Dendritic cell treated with granulocyte-macrophage colony-stimulating factor and Interleukin-4, amounts not matched to agents 40 ng/mL and 50 ng/mL, for 4 days (primary cell): ENCODE measurements around the gene TRUB2.
A peak's percentile ranks its signal among the peaks of the same experiment; 100 is the strongest.

ENCODE experiments used
- H3K27ac Mint-ChIP-seq: one replicate; pipeline ENCODE4 v1.8.0; 2022; ENCODE audit warnings: mild to moderate bottlenecking, mixed read lengths
- H3K27me3 Mint-ChIP-seq: one replicate; pipeline ENCODE4 v1.8.0; 2022; ENCODE audit warnings: mild to moderate bottlenecking, mixed read lengths
- H3K36me3 Mint-ChIP-seq: one replicate; pipeline ENCODE4 v1.8.0; 2022; ENCODE audit warnings: low read depth, mixed read lengths
- H3K4me1 Mint-ChIP-seq: one replicate; pipeline ENCODE4 v1.8.0; 2022; ENCODE audit warnings: low read depth, mixed read lengths
- H3K4me3 Mint-ChIP-seq: one replicate; pipeline ENCODE4 v1.8.0; 2022; ENCODE audit warnings: mild to moderate bottlenecking, moderate library complexity, mixed read lengths
- H3K9me3 Mint-ChIP-seq: one replicate; pipeline ENCODE4 v1.8.0; 2022; ENCODE audit warnings: mixed read lengths
- intact Hi-C: fragments of 100-400 bp; cut with micrococcal nuclease; formaldehyde crosslinking; loops from one replicate; pipeline ENCODE4 v1.15.0; 2022

TRUB2 gene

GRCh38 chr9:128333451-128333869, 11.2 kb upstream of the TRUB2 start:
- Mint-ChIP-seq H3K27me3 (no peaks in the 10 kb centered on the region), H3K36me3 (peaks cover 61% of the 10 kb centered on the region), H3K4me3 (no peak overlapping the region), H3K4me1 (no peaks in the 10 kb centered on the region), H3K27ac (no peak overlapping the region), H3K9me3 (no peaks in the 10 kb centered on the region)
- intact Hi-C loops, result no loop called here

GRCh38 chr9:128325629-128326028, 3.4 kb upstream of the TRUB2 start:
- peaks cover 52% of the 10 kb centered on the region for H3K36me3 Mint-ChIP-seq
- H3K27ac Mint-ChIP-seq, result no peak overlapping the region
- no peaks in the 10 kb centered on the region for H3K9me3 Mint-ChIP-seq
- no peak overlapping the region for H3K4me3 Mint-ChIP-seq
- intact Hi-C loops, result no loop called here
- H3K4me1 Mint-ChIP-seq, result peaks cover 7% of the 10 kb centered on the region
- H3K27me3 Mint-ChIP-seq, result no peaks in the 10 kb centered on the region

- intact Hi-C loops, result no loop called here
- no peak overlapping the region for H3K4me3 Mint-ChIP-seq
- H3K4me1 Mint-ChIP-seq, result peaks cover 7% of the 10 kb centered on the region
- no peaks in the 10 kb centered on the region for H3K27me3 Mint-ChIP-seq
- no peaks in the 10 kb centered on the region for H3K9me3 Mint-ChIP-seq
- H3K36me3 Mint-ChIP-seq, result peaks cover 56% of the 10 kb centered on the region
- H3K27ac Mint-ChIP-seq, result no peak overlapping the region
Measured at GRCh38 chr9:128324401-128324800, 2.2 kb upstream of the TRUB2 start.

GRCh38 chr9:128323791-128324190, 1.5 kb upstream of the TRUB2 start:
- Mint-ChIP-seq H3K9me3 (no peaks in the 10 kb centered on the region), H3K27ac (peak overlapping the region; percentile 90)

GRCh38 chr9:128323212-128323730, 1.0 kb upstream of the TRUB2 start:
- peaks cover 56% of the 10 kb centered on the region for H3K36me3 Mint-ChIP-seq
- no peaks in the 10 kb centered on the region for H3K9me3 Mint-ChIP-seq
- intact Hi-C loops, result no loop called here
- H3K27ac Mint-ChIP-seq, result peak overlapping the region; percentile 90
- H3K4me1 Mint-ChIP-seq, result peaks cover 7% of the 10 kb centered on the region
- H3K4me3 Mint-ChIP-seq, result peak overlapping the region; percentile 86
- no peaks in the 10 kb centered on the region for H3K27me3 Mint-ChIP-seq

More at GRCh38 chr9:128323791-128324190, 1.5 kb upstream of the TRUB2 start:
- Mint-ChIP-seq H3K36me3 (peaks cover 56% of the 10 kb centered on the region), H3K4me3 (peak overlapping the region; percentile 86), H3K27me3 (no peaks in the 10 kb centered on the region), H3K4me1 (peaks cover 7% of the 10 kb centered on the region)
- intact Hi-C loops, result no loop called here

- peaks cover 53% of the 10 kb centered on the region for H3K36me3 Mint-ChIP-seq
- H3K27ac Mint-ChIP-seq, result peak overlapping the region; percentile 90
- peaks cover 7% of the 10 kb centered on the region for H3K4me1 Mint-ChIP-seq
- peak overlapping the region; percentile 86 for H3K4me3 Mint-ChIP-seq
- intact Hi-C loops, result loop anchor here (1.0 kb wide), 3 partner anchors 18 to 49 kb away; partner anchors contain the start of genes GOLGA2, SLC27A4, SWI5 and URM1
- H3K9me3 Mint-ChIP-seq, result no peaks in the 10 kb centered on the region
- no peaks in the 10 kb centered on the region for H3K27me3 Mint-ChIP-seq
Measured at GRCh38 chr9:128321879-128322403, 306 bp downstream of the TRUB2 start.

GRCh38 chr9:128321343-128321742, 904 bp downstream of the TRUB2 start:
- Mint-ChIP-seq H3K27me3 (no peaks in the 10 kb centered on the region), H3K4me1 (peaks cover 7% of the 10 kb centered on the region), H3K4me3 (no peak overlapping the region), H3K27ac (peak overlapping the region; percentile 90), H3K9me3 (no peaks in the 10 kb centered on the region), H3K36me3 (peaks cover 53% of the 10 kb centered on the region)
- intact Hi-C loops, result no loop called here

- Mint-ChIP-seq H3K4me1 (no peaks in the 10 kb centered on the region), H3K36me3 (peaks cover 71% of the 10 kb centered on the region), H3K27ac (no peak overlapping the region), H3K9me3 (no peaks in the 10 kb centered on the region), H3K4me3 (no peak overlapping the region), H3K27me3 (no peaks in the 10 kb centered on the region)
- intact Hi-C loops, result no loop called here
Measured at GRCh38 chr9:128317629-128318028, 4.6 kb downstream of the TRUB2 start.

- peaks cover 77% of the 10 kb centered on the region for H3K36me3 Mint-ChIP-seq
Measured at GRCh38 chr9:128316421-128316820, 5.8 kb downstream of the TRUB2 start.

GRCh38 chr9:128314697-128315096, 7.5 kb downstream of the TRUB2 start:
- peaks cover 84% of the 10 kb centered on the region for H3K36me3 Mint-ChIP-seq
- H3K27me3 Mint-ChIP-seq, result no peaks in the 10 kb centered on the region
- H3K9me3 Mint-ChIP-seq, result no peaks in the 10 kb centered on the region
- intact Hi-C loops, result no loop called here
- no peak overlapping the region for H3K27ac Mint-ChIP-seq
- H3K4me3 Mint-ChIP-seq, result no peak overlapping the region
- no peaks in the 10 kb centered on the region for H3K4me1 Mint-ChIP-seq

More at GRCh38 chr9:128316421-128316820, 5.8 kb downstream of the TRUB2 start:
- no peaks in the 10 kb centered on the region for H3K4me1 Mint-ChIP-seq
- no peak overlapping the region for H3K4me3 Mint-ChIP-seq
- H3K9me3 Mint-ChIP-seq, result no peaks in the 10 kb centered on the region
- no peaks in the 10 kb centered on the region for H3K27me3 Mint-ChIP-seq
- no peak overlapping the region for H3K27ac Mint-ChIP-seq
- intact Hi-C loops, result no loop called here

- intact Hi-C loops, result no loop called here
- no peaks in the 10 kb centered on the region for H3K27me3 Mint-ChIP-seq
- H3K36me3 Mint-ChIP-seq, result peaks cover 71% of the 10 kb centered on the region
- H3K4me1 Mint-ChIP-seq, result no peaks in the 10 kb centered on the region
- H3K4me3 Mint-ChIP-seq, result no peak overlapping the region
- no peaks in the 10 kb centered on the region for H3K9me3 Mint-ChIP-seq
- no peak overlapping the region for H3K27ac Mint-ChIP-seq
Measured at GRCh38 chr9:128310461-128310860, 11.8 kb downstream of the TRUB2 start.

- Mint-ChIP-seq H3K4me3 (no peak overlapping the region), H3K36me3 (peaks cover 67% of the 10 kb centered on the region), H3K27ac (no peak overlapping the region), H3K9me3 (no peaks in the 10 kb centered on the region), H3K4me1 (no peaks in the 10 kb centered on the region), H3K27me3 (no peaks in the 10 kb centered on the region)
- intact Hi-C loops, result no loop called here
Measured at GRCh38 chr9:128309551-128309950, 12.7 kb downstream of the TRUB2 start.

GRCh38 chr9:128304971-128305288, 17.3 kb downstream of the TRUB2 start:
- Mint-ChIP-seq H3K27me3 (no peaks in the 10 kb centered on the region), H3K36me3 (peaks cover 21% of the 10 kb centered on the region), H3K27ac (no peak overlapping the region), H3K4me3 (no peak overlapping the region), H3K4me1 (no peaks in the 10 kb centered on the region), H3K9me3 (no peaks in the 10 kb centered on the region)
- intact Hi-C loops, result no loop called here

- H3K27me3 Mint-ChIP-seq, result no peaks in the 10 kb centered on the region
- no peaks in the 10 kb centered on the region for H3K9me3 Mint-ChIP-seq
- H3K36me3 Mint-ChIP-seq, result peaks cover 15% of the 10 kb centered on the region
- H3K27ac Mint-ChIP-seq, result no peak overlapping the region
- H3K4me3 Mint-ChIP-seq, result no peak overlapping the region
- H3K4me1 Mint-ChIP-seq, result no peaks in the 10 kb centered on the region
- intact Hi-C loops, result no loop called here
Measured at GRCh38 chr9:128304136-128304970, 17.9 kb downstream of the TRUB2 start.
